HG02938 (cell line): Measurements from ENCODE around the gene PLCXD1.
"Not testable (repeated sequence)": the region's sequence is repeated elsewhere in the genome, so short reads cannot be mapped to it uniquely, and the experiment has no call there.

Source experiments
- ATAC-seq: cut with Tn5 transposase; IDR thresholded peaks from one replicate; pipeline ENCODE4 v1.9.1; 2021; ENCODE audit warnings: mild to moderate bottlenecking, moderate library complexity; ENCODE audit not compliant: unreplicated experiment

Gene PLCXD1

GRCh38 chrX:316351-317325 lies 35.5 kb downstream of the PLCXD1 start:
- no peak for ATAC-seq

- ATAC-seq: no peak
These were observed 36.4 kb downstream of the PLCXD1 start for GRCh38 chrX:317424-318067.

- ATAC-seq: peak; percentile 57
These were observed 37.0 kb downstream of the PLCXD1 start for GRCh38 chrX:318068-318738.

GRCh38 chrX:318739-319578 lies 37.8 kb downstream of the PLCXD1 start, which contains the start of gene GTPBP6:
TSS of gene GTPBP6 (minus strand) at chrX:318796. CDS start at chrX:318787, 9 bp downstream.
- ATAC-seq: peak; percentile 75

- no peak for ATAC-seq
These were observed 38.5 kb downstream of the PLCXD1 start for GRCh38 chrX:319579-320125.

GRCh38 chrX:320126-320783 lies 39.1 kb downstream of the PLCXD1 start:
- no peak for ATAC-seq

GRCh38 chrX:323721-324628 lies 42.8 kb downstream of the PLCXD1 start:
- ATAC-seq: no peak

GRCh38 chrX:324664-325063 lies 43.5 kb downstream of the PLCXD1 start:
- not testable (repeated sequence) for ATAC-seq

GRCh38 chrX:327660-328126 lies 46.5 kb downstream of the PLCXD1 start:
- ATAC-seq: no peak

GRCh38 chrX:329291-329910 lies 48.2 kb downstream of the PLCXD1 start:
- no peak for ATAC-seq

GRCh38 chrX:330141-330725 lies 49.1 kb downstream of the PLCXD1 start:
- not testable (repeated sequence) for ATAC-seq

- ATAC-seq: no peak
These were observed 49.6 kb downstream of the PLCXD1 start for GRCh38 chrX:330726-331150.

GRCh38 chrX:331151-331824 lies 50.1 kb downstream of the PLCXD1 start:
- no peak for ATAC-seq

- ATAC-seq: no peak
These were observed 50.8 kb downstream of the PLCXD1 start for GRCh38 chrX:331825-332495.

GRCh38 chrX:332496-332860 lies 51.3 kb downstream of the PLCXD1 start:
- no peak for ATAC-seq

GRCh38 chrX:332916-333610 lies 51.9 kb downstream of the PLCXD1 start:
- ATAC-seq: no peak
